ENCODE measurements around the gene DNHD1. TPM values are rescaled to one million over a fixed set of nuclear protein-coding genes. Genes with fewer than 3 reads are reported as not detected.

Gene DNHD1
- total RNA-seq, 1 donor from 2014 or later: 5.0 TPM

DNA sequence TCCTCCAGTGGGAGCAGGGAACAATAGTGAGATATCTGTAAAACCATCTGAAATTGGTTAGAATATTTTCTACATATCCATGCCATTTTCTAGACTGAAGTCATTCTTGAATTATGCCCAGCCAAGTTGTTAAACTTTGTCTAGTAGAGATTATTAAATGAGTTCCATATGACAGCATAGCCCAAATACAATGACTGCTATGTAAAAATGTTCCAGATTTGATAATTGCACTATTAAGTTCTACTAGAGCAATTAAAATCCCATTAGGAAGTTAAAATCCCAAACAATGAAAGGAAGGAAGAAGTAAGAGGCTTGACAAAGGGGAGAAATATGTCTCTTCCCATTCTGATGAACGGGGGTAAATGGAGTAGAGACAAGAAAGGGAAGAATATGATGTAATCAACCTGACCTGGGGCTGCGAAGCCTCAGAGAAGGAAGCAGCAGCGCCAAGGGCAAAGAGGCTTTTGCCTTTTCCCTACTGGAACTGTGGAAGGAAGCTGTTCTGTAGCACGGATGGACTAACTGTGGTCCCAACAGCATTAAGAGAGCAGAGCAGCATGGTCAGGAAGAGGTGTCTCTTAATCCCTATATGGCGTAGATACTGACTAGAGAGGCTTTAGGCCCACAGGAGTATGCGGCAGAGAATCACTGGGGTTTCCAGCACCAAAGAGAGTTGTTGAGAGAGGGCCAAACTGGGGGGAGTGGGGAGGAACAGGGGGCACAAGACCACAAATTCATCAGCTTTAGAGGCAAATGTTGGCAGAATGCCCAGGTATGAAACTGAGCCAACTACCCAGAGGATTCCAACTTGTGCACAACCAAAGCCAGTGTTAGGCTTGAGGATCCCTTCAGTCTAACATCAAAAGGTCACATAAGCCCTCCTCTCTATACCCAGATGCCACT lies 79.6 kb downstream of the DNHD1 start:
- no peak for DNase-seq (ENCODE audit: low spot score)
- no peaks in the 10 kb centered on the region for H3K27me3 Mint-ChIP-seq (ENCODE audit: insufficient read depth, low read depth)
- H3K4me1 Mint-ChIP-seq: no peaks in the 10 kb centered on the region
- Histone ChIP-seq H3K9me3 (ENCODE audit: low read depth) (no peaks in the 10 kb centered on the region), H3K4me2 (no peak overlapping the region), H3K79me2 (ENCODE audit: low read depth) (no peaks in the 10 kb centered on the region), H3F3A (ENCODE audit: low read depth) (no peaks in the 10 kb centered on the region), H3K27ac (no peak overlapping the region), H3K27me3 (no peaks in the 10 kb centered on the region), H3K36me3 (no peaks in the 10 kb centered on the region), H2AFZ (replicated peaks) (no peak overlapping the region), H3K4me3 (no peak overlapping the region), H3K9ac (no peak overlapping the region), H4K20me1 (ENCODE audit: low read depth) (no peaks in the 10 kb centered on the region), H3K4me1 (no peaks in the 10 kb centered on the region)
- H3K36me3 Mint-ChIP-seq: peaks cover 4% of the 10 kb centered on the region
- no peak overlapping the region for H3K4me3 Mint-ChIP-seq
- TF ChIP-seq EZH2 (IDR thresholded peaks at IDR 0.05) (no peak), EZH2phosphoT487 (IDR thresholded peaks at IDR 0.05) (no peak)
- TF ChIP-seq, protein P1, sequence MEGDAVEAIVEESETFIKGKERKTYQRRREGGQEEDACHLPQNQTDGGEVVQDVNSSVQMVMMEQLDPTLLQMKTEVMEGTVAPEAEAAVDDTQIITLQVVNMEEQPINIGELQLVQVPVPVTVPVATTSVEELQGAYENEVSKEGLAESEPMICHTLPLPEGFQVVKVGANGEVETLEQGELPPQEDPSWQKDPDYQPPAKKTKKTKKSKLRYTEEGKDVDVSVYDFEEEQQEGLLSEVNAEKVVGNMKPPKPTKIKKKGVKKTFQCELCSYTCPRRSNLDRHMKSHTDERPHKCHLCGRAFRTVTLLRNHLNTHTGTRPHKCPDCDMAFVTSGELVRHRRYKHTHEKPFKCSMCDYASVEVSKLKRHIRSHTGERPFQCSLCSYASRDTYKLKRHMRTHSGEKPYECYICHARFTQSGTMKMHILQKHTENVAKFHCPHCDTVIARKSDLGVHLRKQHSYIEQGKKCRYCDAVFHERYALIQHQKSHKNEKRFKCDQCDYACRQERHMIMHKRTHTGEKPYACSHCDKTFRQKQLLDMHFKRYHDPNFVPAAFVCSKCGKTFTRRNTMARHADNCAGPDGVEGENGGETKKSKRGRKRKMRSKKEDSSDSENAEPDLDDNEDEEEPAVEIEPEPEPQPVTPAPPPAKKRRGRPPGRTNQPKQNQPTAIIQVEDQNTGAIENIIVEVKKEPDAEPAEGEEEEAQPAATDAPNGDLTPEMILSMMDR (IDR thresholded peaks at IDR 0.05): no peak
- no peak overlapping the region for H3K27ac Mint-ChIP-seq
- no peaks in the 10 kb centered on the region for H3K9me3 Mint-ChIP-seq

DNA sequence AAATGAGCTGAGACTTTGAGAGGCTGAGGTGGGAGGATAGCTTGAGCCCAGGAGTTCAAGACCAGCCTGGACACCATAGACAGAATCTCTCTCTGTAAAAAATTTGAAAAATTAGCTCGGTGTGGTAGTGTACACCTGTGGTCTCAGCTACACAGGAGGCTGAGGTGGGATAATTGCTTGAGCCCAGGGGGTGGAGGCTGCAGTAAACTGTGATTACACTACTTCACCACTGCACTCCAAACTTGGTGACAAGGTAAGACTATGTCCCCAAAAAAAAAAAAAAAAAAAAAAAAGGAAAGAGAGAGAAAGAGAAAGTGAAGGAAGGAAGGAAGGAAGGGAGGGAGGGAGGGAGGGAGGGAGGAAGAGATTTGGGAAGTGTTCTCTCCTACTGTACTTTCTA lies 81.1 kb downstream of the DNHD1 start:
- Mint-ChIP-seq H3K27ac (no peak overlapping the region), H3K4me3 (no peak overlapping the region), H3K9me3 (peaks cover 13% of the 10 kb centered on the region), H3K27me3 (ENCODE audit: insufficient read depth, low read depth) (no peaks in the 10 kb centered on the region), H3K4me1 (no peaks in the 10 kb centered on the region), H3K36me3 (peaks cover 9% of the 10 kb centered on the region)
- no peaks in the 10 kb centered on the region for H3K36me3 ChIP-seq
- H3K4me1 ChIP-seq: no peaks in the 10 kb centered on the region
- TF ChIP-seq EZH2phosphoT487 (IDR thresholded peaks at IDR 0.05): no peak
- no peak for TF ChIP-seq EZH2 (IDR thresholded peaks at IDR 0.05)
- TF ChIP-seq, protein P1 (IDR thresholded peaks at IDR 0.05): no peak
- H2AFZ ChIP-seq (replicated peaks): no peak overlapping the region
- no peak overlapping the region for H3K4me2 ChIP-seq
- H3K4me3 ChIP-seq: no peak overlapping the region
- no peaks in the 10 kb centered on the region for H3K79me2 ChIP-seq (ENCODE audit: low read depth)
- H3K9me3 ChIP-seq (ENCODE audit: low read depth): peaks cover 9% of the 10 kb centered on the region
- no peak overlapping the region for H3K27ac ChIP-seq
- no peak overlapping the region for H3K9ac ChIP-seq
- H3F3A ChIP-seq (ENCODE audit: low read depth): no peaks in the 10 kb centered on the region
- no peaks in the 10 kb centered on the region for H4K20me1 ChIP-seq (ENCODE audit: low read depth)
- no peak for DNase-seq (ENCODE audit: low spot score)
- no peaks in the 10 kb centered on the region for H3K27me3 ChIP-seq

DNA sequence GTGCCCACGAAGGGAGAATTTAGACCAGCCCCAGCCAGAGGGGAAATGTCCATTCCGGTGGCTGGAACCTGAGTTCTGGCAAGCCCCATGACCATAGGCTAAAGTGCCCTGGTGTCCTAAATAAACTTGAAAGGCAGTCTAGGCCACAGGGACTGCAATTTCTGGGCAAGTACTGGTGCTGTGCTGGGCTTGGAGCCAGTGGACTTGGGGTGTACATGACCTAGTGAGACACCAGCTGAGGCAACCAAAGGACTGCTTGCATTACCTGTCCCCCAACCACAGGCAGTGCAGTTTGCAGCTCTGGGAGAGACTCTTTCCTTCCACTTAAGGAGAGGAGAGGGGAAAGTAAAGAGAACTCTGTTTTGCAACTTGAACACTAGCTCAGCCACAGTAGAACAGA lies 82.6 kb downstream of the DNHD1 start:
- Mint-ChIP-seq H3K27me3 (ENCODE audit: insufficient read depth, low read depth) (no peaks in the 10 kb centered on the region), H3K36me3 (peaks cover 12% of the 10 kb centered on the region), H3K27ac (no peak overlapping the region), H3K4me3 (no peak overlapping the region), H3K9me3 (peaks cover 27% of the 10 kb centered on the region), H3K4me1 (no peaks in the 10 kb centered on the region)
- Histone ChIP-seq H3K79me2 (ENCODE audit: low read depth) (no peaks in the 10 kb centered on the region), H3K27me3 (no peaks in the 10 kb centered on the region), H3K4me1 (no peaks in the 10 kb centered on the region), H3K27ac (no peak overlapping the region), H3F3A (ENCODE audit: low read depth) (no peaks in the 10 kb centered on the region), H3K36me3 (no peaks in the 10 kb centered on the region), H3K4me3 (no peak overlapping the region), H4K20me1 (ENCODE audit: low read depth) (no peaks in the 10 kb centered on the region), H2AFZ (replicated peaks) (no peak overlapping the region), H3K9ac (no peak overlapping the region), H3K4me2 (no peak overlapping the region), H3K9me3 (ENCODE audit: low read depth) (peaks cover 15% of the 10 kb centered on the region)
- no peak for DNase-seq (ENCODE audit: low spot score)
- TF ChIP-seq, protein P1 (IDR thresholded peaks at IDR 0.05): no peak
- TF ChIP-seq EZH2 (IDR thresholded peaks at IDR 0.05) (no peak), EZH2phosphoT487 (IDR thresholded peaks at IDR 0.05) (no peak)

Measured in neural progenitor cell (in vitro differentiated cells).